ENCODE results near the gene YIF1A. TPM values are rescaled to one million over a fixed set of nuclear protein-coding genes. Genes with fewer than 3 reads are reported as not detected.

YIF1A gene
- total RNA-seq, 6 donors from 2014 or later = 25.1 to 107 (median 68.2) TPM

GRCh38 chr11:66328302-66329144, 39.6 kb upstream of the YIF1A start:
- peaks cover 25 to 32% (median 27%) of the 10 kb centered on the region in 4 donors for H3K4me1 ChIP-seq
- WGBS, 2 donors = 8 to 13% methylated on average over 11 to 18 of the region's 19 CpGs
- H3K27me3 ChIP-seq = no peaks in the 10 kb centered on the region
- DNase-seq = peak; percentile 79 to 86
- peak; percentile 82 to 86 for ATAC-seq (ENCODE audit: low FRiP score in 2 of 2)
- H3K27ac ChIP-seq = peak overlapping the region in 3 of 4 donors; percentile 9 to 78 (median 21)
- TF ChIP-seq EP300 (IDR thresholded peaks at IDR 0.05) = no peak
- peak; percentile 49 to 57 for TF ChIP-seq POLR2AphosphoS5 (IDR thresholded peaks at IDR 0.05)
- no peak for TF ChIP-seq POLR2A (IDR thresholded peaks at IDR 0.05)
- TF ChIP-seq CTCF (IDR thresholded peaks at IDR 0.05) = peak; percentile 95 to 98 (median 96)
- no peaks in the 10 kb centered on the region for H3K9me3 ChIP-seq
- H3K36me3 ChIP-seq = peaks cover 0 to 19% (median 6%) of the 10 kb centered on the region in 4 donors
- peak overlapping the region in 1 of 4 donors; percentile 3 for H3K4me3 ChIP-seq

- TF ChIP-seq POLR2A (IDR thresholded peaks at IDR 0.05) (no peak), EP300 (IDR thresholded peaks at IDR 0.05) (no peak), POLR2AphosphoS5 (IDR thresholded peaks at IDR 0.05) (no peak), CTCF (IDR thresholded peaks at IDR 0.05) (no peak)
- Histone ChIP-seq H3K27ac (peak overlapping the region in 2 of 4 donors; percentile 9 to 21), H3K4me3 (no peak overlapping the region), H3K36me3 (peaks cover 0 to 13% (median 3%) of the 10 kb centered on the region in 4 donors), H3K9me3 (no peaks in the 10 kb centered on the region), H3K27me3 (no peaks in the 10 kb centered on the region), H3K4me1 (peaks cover 25 to 32% (median 27%) of the 10 kb centered on the region in 4 donors)
- ATAC-seq (ENCODE audit: low FRiP score in 2 of 2) (peak in 1 of 2 donors; percentile 0), DNase-seq (peak in 1 of 2 donors; percentile 52)
- 66% methylated on average over 3 of the region's 3 CpGs; no CpG with 5 or more reads in 1 of the 2 donors for WGBS, 2 donors
These were observed 39.0 kb upstream of the YIF1A start for GRCh38 chr11:66328031-66328301.

- no peak for TF ChIP-seq POLR2A (IDR thresholded peaks at IDR 0.05)
- TF ChIP-seq POLR2AphosphoS5 (IDR thresholded peaks at IDR 0.05) = no peak
- no peak for TF ChIP-seq EP300 (IDR thresholded peaks at IDR 0.05)
- TF ChIP-seq CTCF (IDR thresholded peaks at IDR 0.05) = no peak
- peak in 1 of 2 donors; percentile 74 for ATAC-seq (ENCODE audit: low FRiP score in 2 of 2)
- Histone ChIP-seq H3K27ac (peak overlapping the region; percentile 43 to 61 (median 51)), H3K4me3 (no peak overlapping the region), H3K4me1 (peaks cover 25 to 32% (median 27%) of the 10 kb centered on the region in 4 donors), H3K36me3 (peaks cover 0 to 7% (median 1%) of the 10 kb centered on the region in 4 donors), H3K9me3 (no peaks in the 10 kb centered on the region), H3K27me3 (no peaks in the 10 kb centered on the region)
- WGBS, 2 donors = 85 to 86% methylated on average over 6 to 10 of the region's 10 CpGs
- DNase-seq = peak in 1 of 2 donors; percentile 28
These were observed 38.5 kb upstream of the YIF1A start for GRCh38 chr11:66327171-66328030.

- no peaks in the 10 kb centered on the region for H3K27me3 ChIP-seq
- H3K9me3 ChIP-seq = no peaks in the 10 kb centered on the region
- no peak overlapping the region for H3K4me3 ChIP-seq
- peaks cover 25 to 32% (median 27%) of the 10 kb centered on the region in 4 donors for H3K4me1 ChIP-seq
- peak overlapping the region; percentile 48 to 67 (median 58) for H3K27ac ChIP-seq
- DNase-seq (peak in 1 of 2 donors; percentile 78), ATAC-seq (ENCODE audit: low FRiP score in 2 of 2) (peak in 1 of 2 donors; percentile 57)
- H3K36me3 ChIP-seq = no peaks in the 10 kb centered on the region
- WGBS, 2 donors = 49 to 53% methylated on average over 2 to 19 of the region's 21 CpGs
- no peak for TF ChIP-seq CTCF (IDR thresholded peaks at IDR 0.05)
- TF ChIP-seq EP300 (IDR thresholded peaks at IDR 0.05) = no peak
These were observed 37.5 kb upstream of the YIF1A start for GRCh38 chr11:66326261-66327111.
